22Rv1 (cell line): ENCODE measurements around the gene CEP120.

ENCODE experiments used
- CTCF ChIP-seq: fragments of 450-650 bp; IDR thresholded peaks from 2 replicates; pipeline ENCODE4 v1.5.1; 2017; ENCODE audit warnings: mild to moderate bottlenecking
- ZFX ChIP-seq: fragments of 450-650 bp; IDR thresholded peaks from 2 replicates; pipeline ENCODE4 v1.6.1; 2017; ENCODE audit warnings: antibody characterized with exemption, borderline replicate concordance

DNA sequence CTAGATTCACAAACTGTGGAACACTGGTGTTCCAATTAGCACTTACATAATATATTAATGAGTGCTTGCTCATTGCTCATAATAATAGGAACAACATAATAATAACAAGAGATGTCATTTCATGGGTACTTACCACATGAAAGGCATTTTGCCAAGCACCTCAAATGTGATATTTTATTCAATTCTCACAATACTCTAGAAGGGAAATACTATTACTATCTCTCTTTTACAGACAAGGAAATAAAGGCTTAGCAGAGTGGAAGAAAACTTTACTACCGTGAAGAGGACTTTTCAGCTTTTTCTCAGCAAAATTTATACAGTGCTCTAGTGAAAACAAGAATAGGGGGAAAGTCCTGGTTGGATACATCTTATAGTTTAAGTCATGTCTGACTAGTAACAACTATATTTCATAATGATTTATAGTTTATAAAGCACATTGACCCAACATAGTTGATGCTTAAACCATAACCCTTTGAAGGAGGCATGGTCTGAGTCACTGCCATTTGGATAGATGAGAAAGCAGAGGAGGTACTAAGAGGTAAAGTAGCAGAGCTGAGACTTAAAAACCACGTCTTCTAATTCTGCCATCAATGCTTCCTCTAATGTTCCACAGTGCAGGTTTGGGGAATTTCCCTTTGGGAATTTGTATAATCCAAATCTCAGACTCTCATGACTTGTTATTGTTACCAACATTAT is 124.7 kb downstream of the CEP120 start:
- TF ChIP-seq CTCF (no peak), ZFX (no peak)
